ENCODE results near the gene ARMH2. TPM values are rescaled to one million over a fixed set of nuclear protein-coding genes. Genes with fewer than 3 reads are reported as not detected.

Gene ARMH2
- not detected in 2 replicates for total RNA-seq (2013; cell fraction: nucleolus; rRNA removed)
- total RNA-seq (2014; rRNA removed) (not detected in 2 replicates), total RNA-seq (2014; rRNA removed; fragmentation: Illumina TruSeq; extraction: Trizol) (not detected in 2 replicates), total RNA-seq (2021) (0.35 TPM in 1 of 2 replicates, not detected in the other), polyA plus RNA-seq (2011; rRNA removed) (not detected in 2 replicates), polyA plus RNA-seq (2014; fragmentation: Illumina TruSeq; extraction: Trizol) (not detected in 2 replicates), polyA plus RNA-seq (2014; fragmentation: Nextera tagmentation; extraction: Ambion mirVana) (under 1 TPM in 1 of 2 experiments, not detected in 1; 0.18 TPM), polyA plus RNA-seq (2014; rRNA removed) (0.46 TPM in 1 of 2 replicates, not detected in the other), polyA plus RNA-seq (2016; fragmentation: Nextera tagmentation; extraction: Ambion mirVana) (not detected), polyA minus RNA-seq (2011; rRNA and poly(A)+ RNA removed) (0.36 TPM in 1 of 2 replicates, not detected in the other), Bru-seq, nascent RNA (percentile 49 among the genes with signal in this experiment), BruChase-seq, experiment 1, labeled RNA remaining after a 6-hour chase (not detected), BruChase-seq, experiment 2, labeled RNA remaining after a 2-hour chase (percentile 36 among the genes with signal in this experiment)
- not detected for polyA plus RNA-seq (2011; ENCODE audit: low read depth)
- not detected in 2 replicates for polyA plus RNA-seq (2011; cell fraction: cytosol; rRNA removed)
- not detected in 2 replicates for polyA plus RNA-seq (2011; cell fraction: nucleus; rRNA removed)
- not detected in 2 replicates for polyA plus RNA-seq (2012)
- polyA minus RNA-seq (2011; cell fraction: cytosol; rRNA and poly(A)+ RNA removed): not detected in 2 replicates
- polyA minus RNA-seq (2011; cell fraction: nucleus; rRNA and poly(A)+ RNA removed): not detected in 2 replicates
- long read RNA-seq, experiment 1: 0 reads
- long read RNA-seq, experiment 2: 0 reads

GRCh38 chr6:24798740-24799540 is at the start of gene ARMH2:
Gene ARMH2 (minus strand): TSS chr6:24798917. CDS start chr6:24798857, 60 bp downstream.
- H3K36me3 ChIP-seq (ENCODE audit: control insufficient read depth in 2 of 2, insufficient read depth in 2 of 2, low read length in 1 of 2): no peaks in the 10 kb centered on the region
- H3K27ac ChIP-seq (ENCODE audit: control insufficient read depth, insufficient read depth): no peak within 1 kb of the TSS
- intact Hi-C loops (cut with micrococcal nuclease; ENCODE audit: unreplicated experiment) (no loop called here), in situ Hi-C loops (cut with MboI) (no loop called here)
- H4K20me1 ChIP-seq (ENCODE audit: control insufficient read depth, insufficient read depth): no peaks in the 10 kb centered on the region
- H3K9me3 ChIP-seq (replicated peaks; ENCODE audit: control insufficient read depth, insufficient read depth, low read length): no peaks in the 10 kb centered on the region
- WGBS (ENCODE audit: insufficient coverage, insufficient replicate concordance, low lambda C conversion rate, missing lambda C conversion rate): 93% methylated on average over 13 of the region's 13 CpGs
- H3K27me3 ChIP-seq (replicated peaks in 1 of 2; ENCODE audit: control insufficient read depth in 2 of 2, insufficient read depth in 2 of 2, low read length in 1 of 2): no peaks in the 10 kb centered on the region
- H2AFZ ChIP-seq (ENCODE audit: control insufficient read depth, low read depth, low read length): no peak within 1 kb of the TSS
- FAIRE-seq (no peak), DNase-seq (ENCODE audit: low read depth, low spot score) (no peak), ATAC-seq (no peak)
- H3K9ac ChIP-seq (ENCODE audit: control insufficient read depth, insufficient read depth, low read length): no peak within 1 kb of the TSS
- RAD21 ChIA-PET (ENCODE audit: unreplicated experiment): no interaction called here
- H3K79me2 ChIP-seq (ENCODE audit: control insufficient read depth, insufficient read depth, low read length): no peaks in the 10 kb centered on the region
- no peaks in the 10 kb centered on the region for H3K4me1 ChIP-seq (ENCODE audit: control insufficient read depth, insufficient read depth, low read length)
- POLR2A ChIA-PET: no interaction called here
- SMC1A ChIA-PET (ENCODE audit: uncharacterized antibody, unreplicated experiment): interaction anchor here (1.1 to 5.0 kb wide), 4 partner anchors 8 to 21 kb away, joined by 3 to 20 read pairs (median 6); no protein-coding TSS in a partner anchor
- CTCF ChIA-PET: interaction anchor here (0.7 to 1.3 kb wide), 2 partner anchors 14 to 41 kb away, joined by 3 read pairs; no protein-coding TSS in a partner anchor
- BruUV-seq (replicated peaks): no TSS peak
- H3K4me2 ChIP-seq (ENCODE audit: control insufficient read depth, insufficient read depth): no peak within 1 kb of the TSS
- TF ChIP-seq NKRF (conservative IDR thresholded peaks at IDR 0.05) (no peak), ZSCAN29 (IDR thresholded peaks at IDR 0.05) (no peak), E4F1 (IDR thresholded peaks at IDR 0.05; ENCODE audit: borderline replicate concordance, partially characterized antibody) (no peak), TAF1 (IDR thresholded peaks at IDR 0.05; ENCODE audit: borderline replicate concordance, low read depth, low read length) (no peak), SMAD5 (IDR thresholded peaks at IDR 0.05; ENCODE audit: low read depth) (no peak), HCFC1 (IDR thresholded peaks at IDR 0.05; ENCODE audit: low read length) (no peak), PAX5 (IDR thresholded peaks at IDR 0.05; ENCODE audit: borderline replicate concordance, low read depth, low read length) (no peak), NBN (IDR thresholded peaks at IDR 0.05) (no peak), MTA2 (IDR thresholded peaks at IDR 0.05; ENCODE audit: low read depth) (no peak)
- TF ChIP-seq, protein P1, sequence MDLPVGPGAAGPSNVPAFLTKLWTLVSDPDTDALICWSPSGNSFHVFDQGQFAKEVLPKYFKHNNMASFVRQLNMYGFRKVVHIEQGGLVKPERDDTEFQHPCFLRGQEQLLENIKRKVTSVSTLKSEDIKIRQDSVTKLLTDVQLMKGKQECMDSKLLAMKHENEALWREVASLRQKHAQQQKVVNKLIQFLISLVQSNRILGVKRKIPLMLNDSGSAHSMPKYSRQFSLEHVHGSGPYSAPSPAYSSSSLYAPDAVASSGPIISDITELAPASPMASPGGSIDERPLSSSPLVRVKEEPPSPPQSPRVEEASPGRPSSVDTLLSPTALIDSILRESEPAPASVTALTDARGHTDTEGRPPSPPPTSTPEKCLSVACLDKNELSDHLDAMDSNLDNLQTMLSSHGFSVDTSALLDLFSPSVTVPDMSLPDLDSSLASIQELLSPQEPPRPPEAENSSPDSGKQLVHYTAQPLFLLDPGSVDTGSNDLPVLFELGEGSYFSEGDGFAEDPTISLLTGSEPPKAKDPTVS (IDR thresholded peaks at IDR 0.05; ENCODE audit: low read depth, low read length): no peak
- H3K4me3 ChIP-seq: no peak within 1 kb of the TSS

Measured in GM12878 (cell line).